HAP-1 (cell line): ENCODE data around the gene PHYKPL.

Experiments
- DNase-seq, 2 experiments: peaks; one replicate each; pipeline ENCODE4 v3.0.0-alpha.2; 2016 to 2020; ENCODE audit warnings: low spot score in 2 of 2
- H3K27me3 ChIP-seq: fragments of 250-450 bp; sonication (Bioruptor Pico); 2 replicates; pipeline ENCODE4 v1.5.1; 2020; ENCODE audit warnings: low read depth, mild to moderate bottlenecking, moderate library complexity
- H3K36me3 ChIP-seq: fragments of 250-450 bp; sonication (Bioruptor Pico); replicated peaks from 2 replicates; pipeline ENCODE4 v1.5.1; 2020; ENCODE audit warnings: mild to moderate bottlenecking
- H3K4me1 ChIP-seq: fragments of 250-450 bp; sonication (Bioruptor Pico); 2 replicates; pipeline ENCODE4 v1.5.1; 2020; ENCODE audit warnings: mild to moderate bottlenecking
- H3K4me3 ChIP-seq: fragments of 250-450 bp; sonication (Bioruptor Pico); 2 replicates; pipeline ENCODE4 v1.5.1; 2020; ENCODE audit warnings: mild to moderate bottlenecking, moderate library complexity
- H3K9me3 ChIP-seq: fragments of 250-450 bp; sonication (Bioruptor Pico); 2 replicates; pipeline ENCODE4 v1.5.1; 2020; ENCODE audit warnings: mild to moderate bottlenecking, moderate library complexity
- in situ Hi-C: fragments of 300-500 bp; cut with MboI; formaldehyde crosslinking; loops from 3 replicates; pipeline ENCODE4 v1.14.3; 2020; ENCODE audit warnings: low sequenced_read_pairs, inconsistent platforms, mixed read lengths

Gene PHYKPL

DNA sequence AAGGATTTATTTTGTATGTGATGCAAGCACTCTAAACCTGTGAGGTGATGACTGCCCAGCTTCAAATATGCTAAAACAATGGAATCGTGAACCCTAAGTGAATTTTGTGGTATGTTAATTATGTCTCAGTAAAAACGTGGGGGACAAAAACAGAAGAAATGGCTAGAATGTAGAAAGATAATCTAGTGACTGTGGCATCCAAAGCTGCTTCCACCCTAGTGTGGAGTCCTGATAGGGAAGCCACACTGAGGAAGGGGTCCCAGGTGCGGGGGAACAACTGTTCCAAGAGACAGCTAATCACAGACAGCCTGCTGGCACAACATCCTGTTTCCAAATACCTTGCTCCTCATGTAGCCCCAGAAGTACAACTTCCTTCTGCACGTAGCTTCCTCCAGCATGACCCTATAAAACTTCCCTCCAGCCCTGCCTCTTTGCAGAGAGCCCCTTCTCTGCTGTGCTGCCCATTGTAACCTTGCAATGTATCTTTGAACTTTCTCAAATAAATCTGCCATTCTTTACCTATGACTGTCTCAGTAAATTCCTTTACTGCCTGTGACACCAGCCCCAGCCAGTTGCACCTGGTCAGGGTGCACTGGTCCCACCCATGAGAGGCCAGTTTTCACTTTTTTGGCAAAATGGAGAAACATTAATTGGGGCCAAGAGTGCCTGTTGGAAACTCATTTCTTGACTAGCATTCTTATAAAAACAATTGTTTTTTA, 50.3 kb downstream of the PHYKPL start:
- DNase-seq = no peak
- in situ Hi-C loops = no loop called here
- H3K4me3 ChIP-seq = no peak overlapping the region

DNA sequence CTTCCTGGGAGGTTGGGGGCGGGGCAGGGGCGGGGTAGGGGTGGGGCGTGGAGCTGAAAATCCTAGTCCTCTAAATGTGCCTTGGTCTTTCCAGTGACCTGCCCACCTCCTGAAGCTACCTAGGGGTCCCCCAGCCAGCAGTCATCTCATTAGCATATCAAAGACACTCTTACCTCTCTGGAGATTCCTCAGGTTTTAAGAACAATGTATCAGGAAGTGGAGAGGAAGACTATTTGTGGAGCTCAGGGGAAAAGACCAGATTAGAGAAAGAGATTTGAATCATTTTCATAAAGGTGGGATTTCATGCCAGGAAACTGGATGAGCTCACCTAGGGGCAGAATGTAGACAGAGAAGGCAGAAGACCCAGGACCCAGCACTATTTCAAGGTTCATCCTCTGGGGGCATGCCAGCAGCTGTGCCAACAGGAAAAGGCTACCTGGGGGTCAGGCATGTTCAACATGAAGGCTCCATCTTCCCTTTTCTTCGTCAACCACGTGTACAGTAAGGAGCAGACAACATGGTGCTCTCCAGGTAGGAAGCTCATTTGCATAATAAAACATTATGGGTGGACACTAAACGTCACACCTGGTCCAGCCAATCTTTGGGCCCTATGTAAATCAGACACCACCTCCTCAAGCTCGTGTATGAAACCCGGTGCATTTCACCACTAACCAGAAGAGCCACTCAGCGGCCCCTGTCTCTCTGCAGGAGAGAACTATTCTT, 52.3 kb downstream of the PHYKPL start:
- in situ Hi-C loops = no loop called here

More for the DNA sequence above, 50.3 kb downstream of the PHYKPL start:
- H3K27me3 ChIP-seq = no peaks in the 10 kb centered on the region
- peaks cover 5% of the 10 kb centered on the region for H3K4me1 ChIP-seq
- H3K9me3 ChIP-seq = no peaks in the 10 kb centered on the region
- no peaks in the 10 kb centered on the region for H3K36me3 ChIP-seq

DNA sequence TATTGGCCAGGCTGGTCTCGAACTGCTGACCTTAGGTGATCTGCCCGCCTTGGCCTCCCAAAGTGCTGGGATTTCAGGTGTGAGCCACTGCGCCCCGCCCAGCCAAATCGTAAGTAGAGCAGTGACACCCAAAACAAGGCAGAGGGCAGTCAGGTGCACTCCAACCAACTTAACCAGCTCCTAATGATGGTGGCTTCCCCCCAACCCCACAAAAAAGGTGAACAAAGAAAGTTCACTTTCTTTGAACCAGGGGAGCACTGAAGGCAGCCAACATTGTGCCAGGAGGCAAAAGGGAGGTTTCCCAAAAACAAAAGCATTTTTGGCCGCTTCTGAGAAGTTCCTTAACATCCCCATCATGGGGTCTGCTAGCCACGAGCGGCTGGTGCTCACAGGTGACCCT, 55.0 kb downstream of the PHYKPL start:
- in situ Hi-C loops = no loop called here
- H3K4me3 ChIP-seq = no peak overlapping the region
- H3K36me3 ChIP-seq = no peaks in the 10 kb centered on the region
- no peak for DNase-seq
- H3K4me1 ChIP-seq = no peaks in the 10 kb centered on the region
- H3K9me3 ChIP-seq = no peaks in the 10 kb centered on the region
- H3K27me3 ChIP-seq = no peaks in the 10 kb centered on the region

More for the DNA sequence above, 52.3 kb downstream of the PHYKPL start:
- DNase-seq = no peak
- Histone ChIP-seq H3K36me3 (no peaks in the 10 kb centered on the region), H3K9me3 (no peaks in the 10 kb centered on the region), H3K27me3 (no peaks in the 10 kb centered on the region), H3K4me3 (no peak overlapping the region), H3K4me1 (no peaks in the 10 kb centered on the region)

DNA sequence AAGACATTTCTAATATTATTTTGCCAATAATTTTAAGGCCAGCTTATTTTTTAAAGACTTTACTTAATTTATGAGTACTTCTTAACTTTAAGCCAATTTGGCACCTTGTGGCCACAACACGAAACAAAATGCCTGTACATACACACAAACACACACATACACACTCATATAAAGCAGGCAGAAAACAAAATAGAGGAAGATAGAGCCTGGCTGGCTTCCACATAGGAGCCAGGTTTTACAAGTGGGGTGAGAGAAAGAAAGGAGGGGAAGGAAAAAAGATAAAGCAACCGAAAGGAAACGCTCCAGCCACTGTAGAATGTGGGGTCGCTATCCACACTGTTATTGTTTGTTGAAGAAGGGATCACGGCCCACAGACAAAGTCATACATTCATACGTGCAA, 55.8 kb downstream of the PHYKPL start:
- H3K27me3 ChIP-seq = no peaks in the 10 kb centered on the region
- in situ Hi-C loops = no loop called here
- no peak for DNase-seq
- no peaks in the 10 kb centered on the region for H3K36me3 ChIP-seq
- no peaks in the 10 kb centered on the region for H3K9me3 ChIP-seq
- no peak overlapping the region for H3K4me3 ChIP-seq
- H3K4me1 ChIP-seq = no peaks in the 10 kb centered on the region

DNA sequence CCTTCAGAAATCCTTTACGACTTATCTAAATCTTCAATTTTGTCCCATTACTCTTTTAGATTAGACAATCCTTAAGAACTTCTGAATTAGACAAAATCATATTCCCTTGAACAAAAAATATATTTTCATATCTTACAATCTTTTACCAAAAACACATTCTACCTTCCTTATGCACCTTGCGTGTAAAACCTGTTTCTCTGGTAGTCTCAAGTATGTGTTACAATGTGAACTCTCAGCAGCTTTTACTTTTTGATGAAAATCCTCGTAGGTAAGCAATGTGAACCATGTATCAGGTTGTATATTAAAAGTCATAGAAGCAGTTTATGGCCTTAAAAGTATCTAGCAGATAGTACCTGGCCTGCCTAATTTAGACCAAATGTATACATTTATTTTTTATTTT, 58.1 kb downstream of the PHYKPL start:
- H3K36me3 ChIP-seq = no peaks in the 10 kb centered on the region
- no peaks in the 10 kb centered on the region for H3K4me1 ChIP-seq
- DNase-seq = no peak
- H3K4me3 ChIP-seq = no peak overlapping the region
- no peaks in the 10 kb centered on the region for H3K9me3 ChIP-seq
- in situ Hi-C loops = no loop called here
- 0 out of 2 replicates have a peak, but pooled peaks cover 4% of the 10 kb centered on the region for H3K27me3 ChIP-seq

DNA sequence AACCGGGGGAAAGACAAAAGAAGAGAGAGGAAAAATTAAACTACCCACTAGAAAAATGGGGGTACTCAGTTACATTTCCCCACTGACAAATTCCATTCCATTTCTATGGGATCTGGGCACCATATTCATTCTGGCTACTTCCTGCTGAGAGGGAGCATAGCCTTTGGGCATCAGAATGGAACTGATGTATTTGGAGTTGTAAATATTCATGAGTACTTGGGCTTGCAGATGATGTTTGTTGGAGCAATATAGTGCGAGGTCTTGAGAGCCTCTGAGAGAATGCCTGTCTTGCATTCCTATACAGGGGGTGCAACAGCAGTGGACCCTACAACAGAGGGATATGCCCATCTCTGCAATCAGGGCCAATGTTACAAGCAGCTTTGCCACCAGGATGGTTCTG, 62.1 kb downstream of the PHYKPL start:
- H3K36me3 ChIP-seq = no peaks in the 10 kb centered on the region
- no peaks in the 10 kb centered on the region; the same call in 1 of the 2 replicates for H3K9me3 ChIP-seq
- H3K27me3 ChIP-seq = 0 out of 2 replicates have a peak, but pooled peaks cover 4% of the 10 kb centered on the region
- H3K4me1 ChIP-seq = no peaks in the 10 kb centered on the region
- in situ Hi-C loops = no loop called here
- no peak overlapping the region for H3K4me3 ChIP-seq
- DNase-seq = no peak

DNA sequence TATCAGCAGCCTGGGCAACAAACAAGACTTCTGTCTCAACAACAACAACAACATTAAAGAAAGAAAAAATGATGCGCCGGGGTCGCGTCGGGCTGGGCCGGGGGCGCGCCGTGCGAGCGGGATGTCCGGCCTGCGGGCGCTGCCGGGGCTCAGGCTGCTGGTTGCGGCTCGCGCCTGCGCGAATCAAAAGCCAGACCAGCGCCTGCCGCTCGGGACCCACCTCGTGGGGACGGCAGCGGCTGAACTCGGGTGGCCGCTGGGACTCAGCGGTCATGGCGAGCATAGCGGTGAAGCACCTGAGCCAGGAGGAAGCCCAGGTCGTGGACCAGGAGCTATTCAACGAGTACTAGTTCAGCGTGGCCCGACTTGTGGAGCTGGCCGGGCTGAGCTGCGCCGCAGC, 67.0 kb downstream of the PHYKPL start:
- H3K4me1 ChIP-seq = peaks cover 6% of the 10 kb centered on the region; the same call in 1 of the 2 replicates
- H3K4me3 ChIP-seq = no peak overlapping the region
- H3K36me3 ChIP-seq = no peaks in the 10 kb centered on the region
- DNase-seq = no peak
- H3K9me3 ChIP-seq = no peaks in the 10 kb centered on the region; the same call in 1 of the 2 replicates
- in situ Hi-C loops = loop anchor here (10.0 kb wide), 1 partner anchor 561 kb away; the partner anchor contains the start of gene B4GALT7
- 0 out of 2 replicates have a peak, but pooled peaks cover 4% of the 10 kb centered on the region for H3K27me3 ChIP-seq

DNA sequence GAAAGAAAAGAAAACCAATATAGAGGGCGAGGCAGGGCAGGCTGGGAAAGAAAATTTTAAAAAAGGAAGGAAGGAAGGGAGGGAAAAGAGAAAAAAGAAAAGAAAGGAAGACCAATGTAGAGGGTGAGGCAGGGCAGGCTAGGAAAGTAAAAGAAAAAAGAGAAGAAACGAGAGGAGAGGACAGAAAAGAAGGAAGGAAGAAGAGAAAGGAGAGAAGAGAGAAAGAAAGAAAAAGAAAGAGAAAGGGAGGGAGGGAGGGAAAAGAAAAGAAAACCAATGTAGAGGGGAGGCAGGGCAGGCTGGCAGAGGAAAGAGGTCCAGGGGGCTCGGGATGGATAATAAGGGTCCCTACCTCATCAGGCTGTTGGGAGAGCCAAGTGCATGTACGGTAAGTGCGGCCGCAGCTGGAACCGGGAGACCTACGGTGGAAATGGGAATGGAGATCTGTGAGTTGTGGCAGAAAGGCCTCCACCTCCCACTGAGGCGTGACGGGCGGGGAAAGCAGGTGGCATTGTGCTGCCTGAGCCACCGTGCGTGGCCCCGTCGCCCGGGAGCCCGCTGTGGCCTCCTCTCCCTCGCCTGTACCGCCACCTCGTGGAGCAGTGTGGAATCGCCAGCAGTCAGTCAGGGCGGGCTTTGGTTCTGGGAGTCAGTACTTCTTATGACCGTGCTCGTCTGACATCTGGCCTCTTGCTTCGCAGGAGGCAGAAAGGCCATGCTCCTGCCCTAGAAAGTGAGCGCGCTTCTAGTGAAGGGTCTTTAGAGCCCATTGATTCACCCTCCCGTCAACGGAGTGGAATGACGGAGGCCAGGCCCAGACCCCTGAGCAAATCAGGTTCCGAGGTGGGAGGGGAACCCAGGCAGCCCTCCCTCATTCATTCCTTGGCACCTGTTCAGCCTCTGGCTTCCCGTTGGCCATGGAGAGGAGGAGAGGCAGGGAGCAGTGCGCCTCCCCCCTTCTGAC, 68.5 kb downstream of the PHYKPL start:
- no peaks in the 10 kb centered on the region for H3K36me3 ChIP-seq
- in situ Hi-C loops = loop anchor here (5.0 to 10.0 kb wide), 2 partner anchors 82 to 559 kb away; partner anchors contain the start of gene B4GALT7
- H3K27me3 ChIP-seq = no peaks in the 10 kb centered on the region
- no peaks in the 10 kb centered on the region; the same call in 1 of the 2 replicates for H3K9me3 ChIP-seq
- peak; percentile 66 to 93 for DNase-seq
- H3K4me3 ChIP-seq = no peak overlapping the region
- H3K4me1 ChIP-seq = peaks cover 6% of the 10 kb centered on the region; the same call in 1 of the 2 replicates

DNA sequence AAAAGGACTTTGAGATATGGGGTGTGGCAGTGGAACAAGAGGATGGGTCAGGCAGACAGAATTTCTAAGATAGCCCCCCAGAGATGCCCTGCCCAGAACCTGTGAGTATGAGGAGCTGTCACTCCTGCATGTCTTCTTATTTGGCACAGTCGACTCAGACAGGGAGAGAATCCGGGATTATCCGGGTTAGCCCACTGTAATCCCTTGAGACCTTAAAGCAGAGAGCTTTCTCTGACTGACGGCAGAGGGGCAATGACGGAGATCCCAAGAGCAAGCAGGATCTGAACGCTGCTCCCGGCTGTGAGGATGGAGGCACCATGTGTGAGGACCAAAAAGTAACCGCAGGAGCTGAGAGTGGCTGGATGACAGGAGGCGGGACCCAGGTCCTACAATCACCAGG, 70.1 kb downstream of the PHYKPL start:
- Histone ChIP-seq H3K4me1 (peaks cover 6% of the 10 kb centered on the region; the same call in 1 of the 2 replicates), H3K27me3 (no peaks in the 10 kb centered on the region), H3K9me3 (no peaks in the 10 kb centered on the region), H3K36me3 (no peaks in the 10 kb centered on the region), H3K4me3 (no peak overlapping the region)
- in situ Hi-C loops = loop anchor here (5.0 to 10.0 kb wide), 2 partner anchors 80 to 558 kb away; partner anchors contain the start of gene B4GALT7
- no peak for DNase-seq

DNA sequence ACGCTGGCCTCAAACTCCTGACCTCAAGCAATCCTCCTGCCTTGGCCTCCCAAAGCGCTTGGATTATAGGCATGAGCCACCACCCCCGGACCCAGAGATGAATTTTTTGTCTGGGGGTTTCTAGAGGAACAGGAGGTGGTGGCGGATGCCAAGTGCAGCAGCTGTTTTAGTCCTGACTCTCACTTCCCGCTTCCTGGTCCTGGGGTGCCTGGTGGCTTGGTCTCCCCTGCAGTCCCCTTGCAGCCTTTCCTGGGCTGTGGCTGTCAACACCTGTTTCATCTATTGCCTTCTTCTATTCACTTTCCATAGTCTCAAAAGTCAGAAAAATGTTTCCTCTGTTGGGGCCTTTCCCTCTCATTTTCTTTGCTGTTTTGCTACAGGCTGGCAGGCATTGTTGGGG, 72.4 kb downstream of the PHYKPL start:
- Histone ChIP-seq H3K4me3 (no peak overlapping the region), H3K27me3 (no peaks in the 10 kb centered on the region)
- no peak for DNase-seq

More for the DNA sequence above, 72.4 kb downstream of the PHYKPL start:
- no peaks in the 10 kb centered on the region for H3K9me3 ChIP-seq
- peaks cover 6% of the 10 kb centered on the region; the same call in 1 of the 2 replicates for H3K4me1 ChIP-seq
- in situ Hi-C loops = loop anchor here (5.0 to 10.0 kb wide), 2 partner anchors 78 to 555 kb away; partner anchors contain the start of gene B4GALT7
- no peaks in the 10 kb centered on the region for H3K36me3 ChIP-seq
